GM21447 (cell line): ENCODE results near the gene MTHFD1.

ENCODE experiments used
- ATAC-seq: cut with Tn5 transposase; IDR thresholded peaks from one replicate; pipeline ENCODE4 v1.9.1; 2021; ENCODE audit not compliant: unreplicated experiment

The MTHFD1 gene

GRCh38 chr14:64405295-64405694 is 17.1 kb downstream of the MTHFD1 start:
- ATAC-seq, result no peak

- no peak for ATAC-seq
Observed at GRCh38 chr14:64407329-64407728, 19.2 kb downstream of the MTHFD1 start.

GRCh38 chr14:64409126-64409920 is 21.2 kb downstream of the MTHFD1 start:
- ATAC-seq, result no peak

- ATAC-seq, result no peak
Observed at GRCh38 chr14:64410084-64410774, 22.1 kb downstream of the MTHFD1 start.

DNA sequence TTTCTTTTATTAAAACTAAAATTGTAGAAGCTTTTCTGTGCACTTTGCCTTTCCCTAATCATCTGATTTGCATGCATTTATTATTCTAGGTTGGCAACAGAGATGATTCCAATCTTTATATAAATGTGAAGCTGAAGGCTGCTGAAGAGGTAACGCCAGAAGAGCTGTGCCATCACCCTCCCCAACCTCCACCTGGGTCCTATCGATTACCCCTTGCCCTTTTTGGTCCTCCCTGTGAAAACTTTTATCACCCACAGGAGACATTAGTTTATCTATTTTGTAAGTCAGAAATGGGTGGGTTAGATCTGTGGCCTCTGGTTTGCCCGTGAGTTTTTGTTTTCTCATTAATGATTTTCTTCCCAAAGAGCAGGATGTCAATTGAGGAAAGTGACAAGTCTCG is 22.8 kb downstream of the MTHFD1 start:
- ATAC-seq, result no peak

- no peak for ATAC-seq
Observed at GRCh38 chr14:64412237-64412636, 24.1 kb downstream of the MTHFD1 start.

- no peak for ATAC-seq
Observed at GRCh38 chr14:64416348-64416932, 28.3 kb downstream of the MTHFD1 start.

- ATAC-seq, result no peak
Observed at GRCh38 chr14:64417055-64417770, 29.1 kb downstream of the MTHFD1 start.

DNA sequence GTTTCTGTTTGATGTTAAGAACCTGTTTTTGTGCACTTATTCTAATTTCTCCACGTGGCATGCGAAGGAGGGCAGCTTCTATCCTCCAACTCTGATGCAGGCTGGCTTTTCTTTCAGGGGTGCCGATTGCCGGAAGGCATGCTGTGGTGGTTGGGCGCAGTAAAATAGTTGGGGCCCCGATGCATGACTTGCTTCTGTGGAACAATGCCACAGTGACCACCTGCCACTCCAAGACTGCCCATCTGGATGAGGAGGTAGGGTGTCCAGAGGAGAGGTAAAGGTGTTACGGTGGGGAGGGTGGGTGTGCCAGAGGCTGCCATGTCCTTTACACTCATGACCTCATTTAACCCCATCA is 29.6 kb downstream of the MTHFD1 start:
- no peak for ATAC-seq

GRCh38 chr14:64419003-64419402 is 30.9 kb downstream of the MTHFD1 start:
- ATAC-seq, result no peak

DNA sequence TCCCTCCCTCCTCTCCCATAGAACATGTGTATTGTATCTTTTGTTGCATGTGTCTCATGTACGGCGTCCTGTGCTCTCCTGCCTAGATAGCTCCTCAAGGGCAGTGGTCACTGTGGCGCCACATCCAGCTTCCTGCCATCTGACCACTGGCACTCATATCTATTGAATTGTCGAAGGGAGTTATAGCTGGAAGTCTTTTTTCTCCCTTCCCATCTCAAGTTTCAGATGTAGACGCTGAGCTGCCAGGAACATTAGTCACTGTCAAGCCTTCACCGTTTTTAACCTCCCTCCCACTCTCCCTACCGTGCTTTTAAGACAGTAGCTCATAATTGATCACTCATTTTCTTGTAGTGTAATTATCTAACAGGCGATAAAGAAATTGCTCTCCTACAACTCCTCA is 33.0 kb downstream of the MTHFD1 start:
- ATAC-seq, result no peak

- no peak for ATAC-seq
Observed at GRCh38 chr14:64422005-64422404, 33.9 kb downstream of the MTHFD1 start.

GRCh38 chr14:64422756-64423155 is 34.6 kb downstream of the MTHFD1 start:
- no peak for ATAC-seq

- ATAC-seq, result no peak
Observed at GRCh38 chr14:64423987-64424386, 35.8 kb downstream of the MTHFD1 start.

DNA sequence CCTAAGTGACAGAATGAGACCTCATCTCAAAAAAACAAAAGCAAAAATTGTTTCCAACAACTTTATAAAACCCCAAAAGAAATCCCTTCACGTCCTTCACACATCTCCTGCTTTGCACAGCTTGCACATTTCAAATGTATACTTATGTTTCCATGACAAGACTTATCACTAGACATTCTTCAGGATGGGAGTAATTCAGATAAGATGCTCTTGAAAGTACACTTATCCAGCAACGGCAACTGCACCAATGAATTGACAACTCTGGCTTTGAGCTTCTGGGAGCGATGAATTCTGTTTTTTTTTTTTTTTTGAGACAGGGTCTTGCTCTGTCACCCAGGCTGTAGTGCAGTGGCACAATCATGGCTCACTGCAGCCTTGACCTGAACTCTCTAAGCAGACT is 46.4 kb downstream of the MTHFD1 start:
- ATAC-seq, result no peak

DNA sequence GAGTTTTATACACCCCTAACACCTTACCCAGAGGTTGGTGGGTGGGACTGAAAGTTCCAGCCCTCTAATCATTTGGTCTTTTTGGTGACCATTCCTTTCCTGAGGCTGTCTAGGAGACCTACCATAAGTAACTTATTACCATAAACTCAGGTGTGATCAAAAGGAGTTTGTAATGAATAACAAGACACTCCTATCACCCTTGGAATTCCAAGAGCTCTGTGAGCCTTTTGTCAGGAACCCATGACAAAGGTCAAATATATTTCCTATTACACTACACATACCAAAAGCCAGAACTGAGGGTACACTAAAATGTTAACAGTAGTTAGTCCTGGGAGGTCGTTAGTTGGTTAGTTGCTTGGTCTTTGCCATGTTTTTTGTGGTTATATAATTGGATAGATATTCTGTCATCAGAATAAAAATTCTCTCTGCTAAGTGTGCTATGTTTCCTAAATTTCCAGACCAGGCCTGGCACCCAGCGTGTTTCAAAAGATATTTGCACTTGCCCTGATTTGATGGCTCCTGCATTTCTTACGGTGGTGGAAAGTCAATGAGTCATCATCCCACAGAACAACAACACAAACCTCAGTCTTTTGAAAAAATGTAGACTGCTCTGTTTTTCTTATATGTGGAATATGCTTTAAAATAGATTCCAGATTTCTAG is 50.2 kb downstream of the MTHFD1 start:
- ATAC-seq, result no peak

DNA sequence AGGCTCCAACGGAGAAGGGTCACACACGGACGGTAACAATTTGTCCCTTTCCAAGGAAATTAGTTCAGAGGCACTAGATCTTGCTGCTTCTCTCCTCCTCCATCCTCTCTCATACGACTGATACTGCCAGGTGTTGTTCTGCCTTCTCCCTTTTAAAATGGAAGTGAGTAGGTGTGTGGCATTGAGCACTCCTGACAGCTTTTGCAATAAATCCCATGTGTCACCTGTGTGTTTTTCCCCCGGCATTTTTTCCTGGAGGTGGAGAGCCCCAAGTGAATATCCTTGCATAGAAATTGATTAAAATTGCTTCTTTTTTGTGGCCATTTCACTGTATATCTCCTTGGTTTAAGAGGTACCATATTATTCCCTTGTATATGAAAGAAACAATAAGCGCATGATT is 51.0 kb downstream of the MTHFD1 start:
- no peak for ATAC-seq

GRCh38 chr14:64440494-64440893 is 52.3 kb downstream of the MTHFD1 start:
- no peak for ATAC-seq

DNA sequence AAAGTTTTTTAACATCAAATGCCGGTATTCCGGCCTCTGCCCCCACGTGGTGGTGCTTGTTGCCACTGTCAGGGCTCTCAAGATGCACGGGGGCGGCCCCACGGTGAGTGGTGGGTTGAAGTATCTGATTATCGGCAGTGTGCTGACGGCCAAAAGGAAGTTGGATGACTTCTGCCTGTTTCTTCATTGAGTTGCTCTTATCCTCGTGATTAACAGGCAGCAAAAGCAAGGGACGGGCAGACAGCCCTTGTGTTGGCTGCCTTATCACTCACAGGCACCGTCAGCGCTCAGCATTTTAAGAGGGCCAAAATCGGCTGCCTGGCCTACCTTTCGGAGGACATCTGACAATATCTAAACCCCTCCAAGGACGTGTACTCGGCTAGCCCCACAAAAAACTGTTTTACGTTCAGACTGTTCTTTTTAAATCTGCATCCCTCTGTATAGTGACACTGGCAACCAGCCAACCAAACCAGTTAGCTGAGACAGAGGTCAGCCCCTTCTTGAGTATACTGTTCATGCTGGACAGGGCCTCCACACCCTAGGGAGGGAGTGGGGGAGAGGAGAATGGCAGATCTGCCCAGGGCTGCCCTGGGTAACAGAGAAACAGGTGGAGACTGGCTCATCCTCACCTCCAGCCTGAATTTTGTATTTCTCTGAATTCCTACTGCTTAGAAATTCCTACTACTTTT is 54.3 kb downstream of the MTHFD1 start:
- ATAC-seq, result no peak

- no peak for ATAC-seq
Observed at GRCh38 chr14:64444140-64444539, 56.0 kb downstream of the MTHFD1 start.
